Subcutaneous abdominal adipose tissue (tissue), 5 donors: Measurements from ENCODE around the gene RNF128.

Experiments
- H3K27ac ChIP-seq: one replicate; pipeline ENCODE4 v1.7.0; 2013; ENCODE audit warnings: low read depth, mild to moderate bottlenecking, inconsistent platforms, low read length, moderate library complexity
- H3K27me3 ChIP-seq, 5 donors: one replicate each; pipeline ENCODE4 v1.7.0; 2013; ENCODE audit warnings: low read length in 5 of 5, inconsistent platforms in 1 of 5; ENCODE audit not compliant: control insufficient read depth in 5 of 5, insufficient read depth in 4 of 5
- H3K36me3 ChIP-seq, 5 donors: one replicate each; pipeline ENCODE4 v1.7.0; 2013; ENCODE audit warnings: low read length in 5 of 5; ENCODE audit not compliant: control insufficient read depth in 5 of 5, insufficient read depth in 5 of 5
- H3K4me1 ChIP-seq, 5 donors: one replicate each; pipeline ENCODE4 v1.7.0; 2013; ENCODE audit warnings: low read length in 5 of 5, mild to moderate bottlenecking in 3 of 5, moderate library complexity in 1 of 5; ENCODE audit not compliant: control insufficient read depth in 5 of 5, insufficient read depth in 5 of 5
- H3K4me3 ChIP-seq, 5 donors: one replicate each; pipeline ENCODE4 v1.7.0; 2013; ENCODE audit warnings: low read length in 5 of 5, low read depth in 1 of 5
- H3K9ac ChIP-seq, 5 donors: one replicate each; pipeline ENCODE4 v1.7.0; 2013; ENCODE audit warnings: low read length in 5 of 5, mild to moderate bottlenecking in 4 of 5, moderate library complexity in 3 of 5
- H3K9me3 ChIP-seq, 5 donors: one replicate each; pipeline ENCODE4 v1.7.0; 2013; ENCODE audit warnings: low read length in 5 of 5; ENCODE audit not compliant: control insufficient read depth in 5 of 5
- donor health status: healthy.
- donor health status: healthy.
- donor health status: healthy.
- donor health status: healthy.
- donor health status: healthy.

Gene RNF128

GRCh38 chrX:106710771-106711170 lies 15.7 kb upstream of the RNF128 start:
- Histone ChIP-seq H3K27ac (no peak overlapping the region), H3K4me3 (no peak overlapping the region), H3K27me3 (peaks cover 0 to 5% (median 0%) of the 10 kb centered on the region in 5 donors), H3K36me3 (no peaks in the 10 kb centered on the region), H3K9me3 (no peaks in the 10 kb centered on the region), H3K9ac (no peak overlapping the region), H3K4me1 (no peaks in the 10 kb centered on the region)

- Histone ChIP-seq H3K27me3 (peaks cover 0 to 5% (median 3%) of the 10 kb centered on the region in 5 donors), H3K36me3 (no peaks in the 10 kb centered on the region), H3K9ac (no peak overlapping the region), H3K27ac (no peak overlapping the region), H3K9me3 (no peaks in the 10 kb centered on the region), H3K4me1 (no peaks in the 10 kb centered on the region), H3K4me3 (no peak overlapping the region)
Measured at GRCh38 chrX:106711375-106711774, 15.1 kb upstream of the RNF128 start.

- Histone ChIP-seq H3K27me3 (peaks cover 0 to 5% (median 0%) of the 10 kb centered on the region in 5 donors), H3K4me3 (no peak overlapping the region), H3K36me3 (no peaks in the 10 kb centered on the region), H3K27ac (no peak overlapping the region), H3K4me1 (no peaks in the 10 kb centered on the region), H3K9ac (no peak overlapping the region), H3K9me3 (no peaks in the 10 kb centered on the region)
Measured at GRCh38 chrX:106716004-106716403, 10.5 kb upstream of the RNF128 start.

GRCh38 chrX:106716463-106716862 lies 10.0 kb upstream of the RNF128 start:
- Histone ChIP-seq H3K9me3 (no peaks in the 10 kb centered on the region), H3K36me3 (no peaks in the 10 kb centered on the region), H3K27ac (no peak overlapping the region), H3K4me3 (no peak overlapping the region), H3K27me3 (peaks cover 0 to 5% (median 0%) of the 10 kb centered on the region in 5 donors), H3K9ac (no peak overlapping the region), H3K4me1 (no peaks in the 10 kb centered on the region)

GRCh38 chrX:106718709-106719108 lies 7.8 kb upstream of the RNF128 start:
- Histone ChIP-seq H3K27me3 (peaks cover 0 to 10% (median 5%) of the 10 kb centered on the region in 5 donors), H3K9me3 (no peaks in the 10 kb centered on the region), H3K4me3 (no peak overlapping the region), H3K9ac (no peak overlapping the region), H3K27ac (no peak overlapping the region), H3K4me1 (no peaks in the 10 kb centered on the region), H3K36me3 (no peaks in the 10 kb centered on the region)

- peaks cover 0 to 16% (median 12%) of the 10 kb centered on the region in 5 donors for H3K4me1 ChIP-seq
- H3K36me3 ChIP-seq: no peaks in the 10 kb centered on the region
- H3K9me3 ChIP-seq: no peaks in the 10 kb centered on the region
- H3K27me3 ChIP-seq: peaks cover 0 to 31% (median 24%) of the 10 kb centered on the region in 5 donors
- H3K27ac ChIP-seq: no peak overlapping the region
- H3K4me3 ChIP-seq: peak overlapping the region; percentile 45 to 66 (median 56)
- no peak overlapping the region for H3K9ac ChIP-seq
Measured at GRCh38 chrX:106725931-106726330, 570 bp upstream of the RNF128 start.

GRCh38 chrX:106728337-106728736 lies 1.8 kb downstream of the RNF128 start:
- Histone ChIP-seq H3K27me3 (peaks cover 0 to 24% (median 23%) of the 10 kb centered on the region in 5 donors), H3K9ac (no peak overlapping the region), H3K36me3 (no peaks in the 10 kb centered on the region), H3K4me1 (peaks cover 0 to 16% (median 12%) of the 10 kb centered on the region in 5 donors), H3K9me3 (no peaks in the 10 kb centered on the region), H3K4me3 (no peak overlapping the region), H3K27ac (no peak overlapping the region)

- H3K27me3 ChIP-seq: peaks cover 0 to 25% (median 21%) of the 10 kb centered on the region in 5 donors
- no peak overlapping the region for H3K4me3 ChIP-seq
- peaks cover 0 to 16% (median 12%) of the 10 kb centered on the region in 5 donors for H3K4me1 ChIP-seq
- no peaks in the 10 kb centered on the region for H3K9me3 ChIP-seq
- no peak overlapping the region for H3K9ac ChIP-seq
- no peaks in the 10 kb centered on the region for H3K36me3 ChIP-seq
- no peak overlapping the region for H3K27ac ChIP-seq
Measured at GRCh38 chrX:106730401-106730800, 3.9 kb downstream of the RNF128 start.

GRCh38 chrX:106731590-106731989 lies 5.1 kb downstream of the RNF128 start:
- Histone ChIP-seq H3K27ac (no peak overlapping the region), H3K4me3 (no peak overlapping the region), H3K9me3 (no peaks in the 10 kb centered on the region), H3K4me1 (peaks cover 0 to 6% (median 3%) of the 10 kb centered on the region in 5 donors), H3K27me3 (peaks cover 0 to 15% (median 12%) of the 10 kb centered on the region in 5 donors), H3K36me3 (no peaks in the 10 kb centered on the region), H3K9ac (no peak overlapping the region)

- Histone ChIP-seq H3K9me3 (no peaks in the 10 kb centered on the region), H3K27ac (no peak overlapping the region), H3K4me1 (no peaks in the 10 kb centered on the region), H3K9ac (no peak overlapping the region), H3K36me3 (no peaks in the 10 kb centered on the region), H3K27me3 (peaks cover 0 to 7% (median 0%) of the 10 kb centered on the region in 5 donors), H3K4me3 (no peak overlapping the region)
Measured at GRCh38 chrX:106734827-106735226, 8.3 kb downstream of the RNF128 start.
